SK-N-SH (cell line): ENCODE results near the gene NUP54. TPM values are rescaled to one million over a fixed set of nuclear protein-coding genes. Genes with fewer than 3 reads are reported as not detected.
A peak's percentile ranks its signal among the peaks of the same experiment; 100 is the strongest.

ENCODE experiments used
- CTCF ChIA-PET: fragments of 300-600, 350-600 bp; formaldehyde crosslinking; extraction: SDS; loops from one replicate; lab custom pipeline; 2021; lab: Yijun Ruan, JAX
- POLR2A ChIA-PET: fragments of 350-600 bp; sonication (Branson Sonifier 250); formaldehyde crosslinking; extraction: SDS; loops from one replicate; lab custom pipeline; 2020; ENCODE audit warnings: antibody characterized with exemption, inconsistent platforms; lab: Yijun Ruan, JAX
- DNase-seq: peaks from one replicate; pipeline ENCODE4 v3.0.0; 2012
- H2AFZ ChIP-seq: fragments of 200-600 bp; sonication (generic); 2 replicates; pipeline ENCODE4 v1.8.1; 2016; ENCODE audit warnings: antibody characterized with exemption, mild to moderate bottlenecking, low read depth
- H3F3A ChIP-seq: fragments of 200-600 bp; sonication (generic); replicated peaks from 2 replicates; pipeline ENCODE3; 2016; ENCODE audit warnings: antibody characterized with exemption, mild to moderate bottlenecking; ENCODE audit not compliant: insufficient read depth
- H3K27ac ChIP-seq, 2 experiments: fragments of 200-500 bp in 1 of 2; fragments of 200-600 bp in 1 of 2; sonication (Bioruptor generic) in 1 of 2; sonication (generic), shearing (Covaris generic) in 1 of 2; 2 replicates each; pipeline versions ENCODE4 v1.5.1 to v1.6.1; 2014 to 2016; ENCODE audit warnings: low read depth in 2 of 2, inconsistent platforms in 1 of 2, low read length in 1 of 2, mild to moderate bottlenecking in 1 of 2, mixed read lengths in 1 of 2
- H3K27me3 ChIP-seq: fragments of 200-600 bp; sonication (generic), shearing (Covaris generic); 2 replicates; pipeline ENCODE4 v1.6.1; 2016; ENCODE audit warnings: mixed run types; ENCODE audit not compliant: insufficient read depth
- H3K36me3 ChIP-seq, 2 experiments: fragments of 200-500 bp in 1 of 2; fragments of 200-600 bp in 1 of 2; sonication (Bioruptor generic) in 1 of 2; sonication (generic) in 1 of 2; replicated peaks in 1 of 2; 2 replicates each; pipeline versions ENCODE3 to v1.5.1; 2014 to 2016; ENCODE audit warnings: low read length in 1 of 2, mild to moderate bottlenecking in 1 of 2; ENCODE audit not compliant: insufficient read depth in 2 of 2, control insufficient read depth in 1 of 2
- H3K4me1 ChIP-seq, 2 experiments: fragments of 200-500 bp in 1 of 2; fragments of 200-600 bp in 1 of 2; sonication (Bioruptor generic) in 1 of 2; sonication (generic), shearing (Covaris generic) in 1 of 2; 2 replicates each; pipeline versions ENCODE4 v1.5.1 to v1.6.1; 2014 to 2016; ENCODE audit warnings: low read depth in 1 of 2, low read length in 1 of 2, mixed run types in 1 of 2; ENCODE audit not compliant: insufficient read depth in 2 of 2, control insufficient read depth in 1 of 2
- H3K4me2 ChIP-seq: fragments of 200-600 bp; sonication (generic), shearing (Covaris generic); 2 replicates; pipeline ENCODE4 v1.6.1; 2017; ENCODE audit warnings: mixed run types
- H3K4me3 ChIP-seq, 2 experiments: fragments of 200-500 bp in 1 of 2; fragments of 200-600 bp in 1 of 2; sonication (Bioruptor generic) in 1 of 2; sonication (generic), shearing (Covaris generic) in 1 of 2; 2 replicates each; pipeline versions ENCODE4 v1.5.1 to v1.8.1; 2014 to 2016; ENCODE audit warnings: low read depth in 2 of 2, inconsistent platforms in 1 of 2, low read length in 1 of 2, mild to moderate bottlenecking in 1 of 2, mixed read lengths in 1 of 2, moderate library complexity in 1 of 2
- H3K79me2 ChIP-seq: fragments of 200-600 bp; sonication (generic); 2 replicates; pipeline ENCODE4 v1.8.1; 2017; ENCODE audit warnings: mild to moderate bottlenecking; ENCODE audit not compliant: insufficient read depth
- H3K9ac ChIP-seq: fragments of 200-600 bp; sonication (generic); 2 replicates; pipeline ENCODE4 v1.6.1; 2017; ENCODE audit warnings: mixed run types
- H3K9me2 ChIP-seq: fragments of 200-600 bp; sonication (generic); 2 replicates; pipeline ENCODE4 v1.6.1; 2017; ENCODE audit warnings: mixed run types
- H3K9me3 ChIP-seq: fragments of 200-600 bp; sonication (generic); 2 replicates; pipeline ENCODE4 v1.6.1; 2017; ENCODE audit warnings: mixed run types, mild to moderate bottlenecking, moderate library complexity
- H4K20me1 ChIP-seq: fragments of 200-600 bp; sonication (generic); 2 replicates; pipeline ENCODE4 v1.6.1; 2017; ENCODE audit warnings: mild to moderate bottlenecking, mixed run types; ENCODE audit not compliant: insufficient read depth
- CHD2 ChIP-seq: fragments of 150-350 bp; IDR thresholded peaks from 2 replicates; pipeline ENCODE4 v1.6.1; 2018; ENCODE audit warnings: low read length; ENCODE audit not compliant: partially characterized antibody
- JUND ChIP-seq: IDR thresholded peaks from 2 replicates; pipeline ENCODE4 v1.4.0; 2012
- MAX ChIP-seq: IDR thresholded peaks from 2 replicates; pipeline ENCODE4 v1.4.0; 2012; ENCODE audit warnings: low read depth
- MXI1 ChIP-seq: IDR thresholded peaks from 2 replicates; pipeline ENCODE4 v1.6.1; 2012; ENCODE audit warnings: mild to moderate bottlenecking, low read depth, low read length, improper control_type of control experiment
- NRF1 ChIP-seq: IDR thresholded peaks from 2 replicates; pipeline ENCODE4 v1.6.1; 2012; ENCODE audit warnings: low read depth, mild to moderate bottlenecking, low read length
- RFX5 ChIP-seq: IDR thresholded peaks from 2 replicates; pipeline ENCODE4 v1.6.1; 2012; ENCODE audit warnings: mild to moderate bottlenecking, improper control_type of control experiment, low read length
- SMC3 ChIP-seq: IDR thresholded peaks from 2 replicates; pipeline ENCODE4 v1.6.1; 2012; ENCODE audit warnings: low read depth, low read length, improper control_type of control experiment
- YY1 ChIP-seq: IDR thresholded peaks from 2 replicates; pipeline ENCODE4 v1.4.0; 2012; ENCODE audit warnings: low read depth, mild to moderate bottlenecking
- WGBS: methylation state at CpG from one replicate; pipeline ENCODE4 v1.1.6; 2017; ENCODE audit warnings: low lambda C conversion rate; 5-methylcytosine and 5-hydroxymethylcytosine counted together
- polyA plus RNA-seq, 3 experiments: library from polyadenylated mRNA; depleted of rRNA; stranded (reverse); fragments of >200 nt; gene quantifications; 2 replicates each; pipeline ENCODE4 v1.2.3, GENCODE V29; 2012
- TF ChIP-seq, protein P1 (sequence below): fragments of 150-350 bp; IDR thresholded peaks from 2 replicates; pipeline ENCODE4 v1.6.1; 2016; ENCODE audit warnings: mild to moderate bottlenecking, low read depth, low read length

NUP54 gene
- polyA plus RNA-seq, 1 of the 3 experiments (the other 2 are of a cell fraction): 19.4 TPM

GRCh38 chr4:76153356-76153755, 5.2 kb upstream of the NUP54 start:
- Histone ChIP-seq H2AFZ (no peak overlapping the region), H3K9me2 (no peaks in the 10 kb centered on the region), H3K9me3 (no peaks in the 10 kb centered on the region)
- TF ChIP-seq YY1 (no peak), JUND (no peak), RFX5 (no peak), MXI1 (no peak)
- TF ChIP-seq, protein P1, sequence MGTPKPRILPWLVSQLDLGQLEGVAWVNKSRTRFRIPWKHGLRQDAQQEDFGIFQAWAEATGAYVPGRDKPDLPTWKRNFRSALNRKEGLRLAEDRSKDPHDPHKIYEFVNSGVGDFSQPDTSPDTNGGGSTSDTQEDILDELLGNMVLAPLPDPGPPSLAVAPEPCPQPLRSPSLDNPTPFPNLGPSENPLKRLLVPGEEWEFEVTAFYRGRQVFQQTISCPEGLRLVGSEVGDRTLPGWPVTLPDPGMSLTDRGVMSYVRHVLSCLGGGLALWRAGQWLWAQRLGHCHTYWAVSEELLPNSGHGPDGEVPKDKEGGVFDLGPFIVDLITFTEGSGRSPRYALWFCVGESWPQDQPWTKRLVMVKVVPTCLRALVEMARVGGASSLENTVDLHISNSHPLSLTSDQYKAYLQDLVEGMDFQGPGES: no peak
- TF ChIP-seq, all 33 proteins: peak for 0
- ChIA-PET CTCF (interaction anchor here (1.7 kb wide), 1 partner anchor 27 kb away, joined by 8 read pairs; no protein-coding TSS in a partner anchor), POLR2A (no interaction called here)
- H3K27ac ChIP-seq: no peak overlapping the region
- no peaks in the 10 kb centered on the region for H4K20me1 ChIP-seq
- H3K4me1 ChIP-seq: peaks cover 0 to 9% of the 10 kb centered on the region in 2 experiments; a peak in 2 of 4 replicates
- no peak overlapping the region for H3K4me3 ChIP-seq
- H3K79me2 ChIP-seq: peaks cover 15% of the 10 kb centered on the region
- peaks cover 4% of the 10 kb centered on the region for H3F3A ChIP-seq
- H3K36me3 ChIP-seq: peaks cover 3 to 11% of the 10 kb centered on the region in 2 experiments
- no peaks in the 10 kb centered on the region for H3K27me3 ChIP-seq
- WGBS: 90% methylated on average over 2 of the region's 2 CpGs
- H3K9ac ChIP-seq: no peak overlapping the region
- no peak overlapping the region for H3K4me2 ChIP-seq
- no peak for DNase-seq

DNA sequence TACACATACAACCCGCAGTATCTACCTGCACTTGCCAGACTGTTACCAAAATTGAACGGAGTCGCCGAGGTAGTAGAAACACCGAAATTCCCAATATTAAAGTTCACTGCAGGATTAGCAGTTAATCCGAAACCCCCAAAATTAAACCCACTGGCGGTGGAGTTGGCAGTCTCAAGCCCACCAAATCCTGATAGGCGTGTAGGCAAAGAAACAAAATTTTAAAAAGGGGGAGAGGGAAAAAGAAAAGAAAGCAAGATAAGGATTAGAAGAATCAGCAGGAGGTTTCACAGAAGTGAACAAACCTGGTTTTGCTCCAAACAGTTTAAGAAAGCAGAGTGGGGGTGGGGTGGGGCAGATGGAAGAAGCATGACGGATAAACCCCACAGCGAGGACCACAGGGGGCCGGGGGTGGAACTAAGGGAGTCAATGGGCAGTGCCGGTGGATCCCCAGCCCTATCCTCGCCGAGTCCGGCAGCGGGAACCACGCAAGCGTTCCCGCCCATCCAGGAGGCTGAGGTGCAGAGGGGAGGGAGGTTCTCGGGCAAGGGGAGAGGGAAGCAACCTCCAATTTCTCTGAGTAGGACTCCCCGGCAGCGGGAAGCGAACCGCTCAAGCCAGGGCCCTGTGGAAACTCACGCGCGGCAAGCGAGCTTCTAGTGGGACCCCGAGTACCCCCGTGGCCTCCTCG, 599 bp downstream of the NUP54 start:
- Histone ChIP-seq H3F3A (peaks cover 4% of the 10 kb centered on the region), H3K9me2 (no peaks in the 10 kb centered on the region), H2AFZ (peak overlapping the region; percentile 97), H3K9me3 (no peaks in the 10 kb centered on the region), H3K27ac (peak overlapping the region; percentile 84 to 89), H3K9ac (peak overlapping the region; percentile 92), H3K79me2 (peaks cover 70% of the 10 kb centered on the region), H3K4me3 (peak overlapping the region; percentile 67 to 97), H4K20me1 (peaks cover 19% of the 10 kb centered on the region), H3K4me1 (peaks cover 4 to 19% of the 10 kb centered on the region in 2 experiments; a peak in 2 of 4 replicates), H3K27me3 (no peaks in the 10 kb centered on the region), H3K36me3 (peaks cover 19 to 26% of the 10 kb centered on the region in 2 experiments), H3K4me2 (peak overlapping the region; percentile 95)
- peak; percentile 84 for DNase-seq
- TF ChIP-seq MXI1 (peak; percentile 74), SMC3 (no peak), CHD2 (peak; percentile 54), MAX (peak; percentile 58)
- WGBS: under 1% methylated on average over 25 of the region's 31 CpGs
- ChIA-PET CTCF (interaction anchor here (0.5 to 1.5 kb wide), 3 partner anchors 80 to 845 kb away, joined by 3 read pairs; no protein-coding TSS in a partner anchor), POLR2A (interaction anchor here (1.7 kb wide), 1 partner anchor 158 kb away, joined by 4 read pairs; no protein-coding TSS in a partner anchor)

DNA sequence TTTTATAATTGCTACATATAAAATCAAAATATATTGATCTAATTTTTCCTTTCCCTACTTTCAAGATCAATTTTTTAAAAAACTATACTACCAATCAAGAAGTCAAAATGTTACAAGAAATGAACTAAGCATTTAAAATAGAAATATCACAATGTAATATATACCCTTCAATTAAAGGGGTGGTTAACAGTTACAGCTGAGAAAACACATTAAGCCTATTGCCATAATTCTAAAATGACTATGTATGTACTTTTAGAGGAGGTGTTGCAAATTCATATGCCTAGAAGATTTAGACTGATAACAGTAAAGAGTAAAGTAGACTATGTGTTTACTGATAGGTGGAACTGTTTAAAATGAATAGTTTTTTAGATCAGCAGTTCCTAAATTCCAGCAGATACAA, 3.7 kb downstream of the NUP54 start:
- no peak overlapping the region for H3K4me2 ChIP-seq
- H3K4me3 ChIP-seq: no peak overlapping the region
- no peak for DNase-seq
- no peak overlapping the region for H2AFZ ChIP-seq
- peaks cover 19% of the 10 kb centered on the region for H4K20me1 ChIP-seq
- ChIA-PET CTCF (no interaction called here), POLR2A (no interaction called here)
- H3K27ac ChIP-seq: no peak overlapping the region
- peaks cover 42 to 43% of the 10 kb centered on the region in 2 experiments for H3K36me3 ChIP-seq
- H3K4me1 ChIP-seq: peaks cover 4 to 16% of the 10 kb centered on the region in 2 experiments; a peak in 2 of 4 replicates
- H3K9ac ChIP-seq: no peak overlapping the region
- H3K79me2 ChIP-seq: peaks cover 97% of the 10 kb centered on the region
- TF ChIP-seq NRF1: no peak
- H3K9me2 ChIP-seq: no peaks in the 10 kb centered on the region
- H3F3A ChIP-seq: no peaks in the 10 kb centered on the region
- no peaks in the 10 kb centered on the region for H3K27me3 ChIP-seq
- no peaks in the 10 kb centered on the region for H3K9me3 ChIP-seq
